K562 (cell line): ENCODE measurements around the gene SMURF1. TPM values are rescaled to one million over a fixed set of nuclear protein-coding genes. Genes with fewer than 3 reads are reported as not detected.
A peak's percentile ranks its signal among the peaks of the same experiment; 100 is the strongest.

ENCODE experiments used
- ATAC-seq: fragments of 200-7000 bp; cut with Tn5 transposase; 3 replicates; pipeline ENCODE4 v1.9.1; 2020; ENCODE audit warnings: moderate library complexity
- BruUV-seq: library from RNA; stranded (reverse); fragments of 400-500 nt; replicated peaks from 2 replicates; lab custom pipeline; 2021; lab: Mats Ljungman, UMichigan
- CTCF ChIA-PET: fragments of 300-600 bp; formaldehyde crosslinking; extraction: SDS; loops from one replicate; lab custom pipeline; 2021; ENCODE audit warnings: low intra/inter-chr PET ratio; lab: Yijun Ruan, JAX
- POLR2A ChIA-PET: fragments of 300-600, 350-650 bp; sonication (Branson Sonifier 250); formaldehyde crosslinking; extraction: SDS; loops from one replicate; lab custom pipeline; 2021; ENCODE audit warnings: antibody characterized with exemption, inconsistent platforms; lab: Yijun Ruan, JAX
- DNase-seq, 4 experiments: peaks; one replicate each; pipeline versions ENCODE4 v3.0.0 to v3.0.0-alpha.2; 2011 to 2018; ENCODE audit warnings: low spot score in 3 of 4, mixed read lengths in 3 of 4; ENCODE audit errors: extremely low read depth in 1 of 4
- FAIRE-seq: peaks from 2 replicates; lab custom pipeline; 2011; peaks lifted over from hg19 to GRCh38; lab: Jason Lieb, UNC
- H2AFZ ChIP-seq: 2 replicates; pipeline ENCODE4 v1.6.0; 2011; ENCODE audit warnings: low read depth, low read length, control low read depth, inconsistent platforms
- H3K27ac ChIP-seq: fragments of 200-600 bp; 3 replicates; pipeline ENCODE4 v1.8.0; 2011; ENCODE audit warnings: low read depth, mild to moderate bottlenecking, control low read depth, inconsistent platforms, low read length, moderate library complexity, mixed read lengths; ENCODE audit errors: extremely low read depth
- H3K27me3 ChIP-seq, 2 experiments: fragments of 300-600 bp in 1 of 2; 2 replicates in 1 of 2; 3 replicates in 1 of 2; pipeline versions ENCODE4 v1.6.0 to v1.8.0; 2011; ENCODE audit warnings: inconsistent platforms in 2 of 2, low read length in 2 of 2, mild to moderate bottlenecking in 1 of 2, mixed read lengths in 1 of 2, moderate library complexity in 1 of 2; ENCODE audit not compliant: control insufficient read depth in 2 of 2, insufficient read depth in 2 of 2
- H3K36me3 ChIP-seq: fragments of 300-600 bp; 3 replicates; pipeline ENCODE4 v1.8.0; 2011; ENCODE audit warnings: mild to moderate bottlenecking, low read length, inconsistent platforms; ENCODE audit not compliant: control insufficient read depth, insufficient read depth
- H3K4me1 ChIP-seq, 2 experiments: fragments of 200-600 bp in 1 of 2; replicated peaks in 1 of 2; 2 replicates in 1 of 2; 3 replicates in 1 of 2; pipeline versions ENCODE4 v1.5.1 to v1.8.0; 2011; ENCODE audit warnings: inconsistent platforms in 2 of 2, low read length in 2 of 2, mild to moderate bottlenecking in 1 of 2, mixed read lengths in 1 of 2, moderate library complexity in 1 of 2; ENCODE audit not compliant: control insufficient read depth in 2 of 2, insufficient read depth in 2 of 2
- H3K4me2 ChIP-seq: 2 replicates; pipeline ENCODE4 v1.6.1; 2011; ENCODE audit warnings: low read length, control low read depth, inconsistent platforms, mixed read lengths; ENCODE audit not compliant: insufficient read depth
- H3K4me3 ChIP-seq: fragments of 200-600 bp; sonication (generic), shearing (Covaris generic); 2 replicates; pipeline ENCODE4 v1.5.1; 2016; ENCODE audit warnings: control low read depth, inconsistent platforms
- H3K79me2 ChIP-seq: fragments of 200-600 bp; 3 replicates; pipeline ENCODE4 v1.8.0; 2011; ENCODE audit warnings: low read length, inconsistent platforms; ENCODE audit not compliant: control insufficient read depth, insufficient read depth
- H3K9ac ChIP-seq, 2 experiments: 2 replicates each; pipeline versions ENCODE4 v1.6.0 to v1.6.1; 2011; ENCODE audit warnings: low read depth in 2 of 2, low read length in 2 of 2, control low read depth in 1 of 2, inconsistent platforms in 1 of 2, mild to moderate bottlenecking in 1 of 2, mixed read lengths in 1 of 2; ENCODE audit not compliant: insufficient read depth in 1 of 2
- H3K9me1 ChIP-seq: one replicate; pipeline ENCODE4 v1.6.0; 2011; ENCODE audit warnings: inconsistent platforms, mild to moderate bottlenecking, low read length, moderate library complexity; ENCODE audit not compliant: control insufficient read depth, insufficient read depth
- H3K9me3 ChIP-seq: replicated peaks from 2 replicates; pipeline ENCODE4 v1.5.1; 2011; ENCODE audit warnings: low read depth, low read length, inconsistent platforms; ENCODE audit not compliant: control insufficient read depth, insufficient read depth
- H4K20me1 ChIP-seq: replicated peaks from 2 replicates; pipeline ENCODE4 v1.6.1; 2011; ENCODE audit warnings: low read length, inconsistent platforms, mixed read lengths; ENCODE audit not compliant: control insufficient read depth, insufficient read depth
- BCOR ChIP-seq: fragments of 450-650 bp; IDR thresholded peaks from 2 replicates; pipeline ENCODE4 v1.6.1; 2016
- CBX1 ChIP-seq: sonication (generic); IDR thresholded peaks from 2 replicates; pipeline ENCODE4 v1.6.1; 2016; ENCODE audit warnings: antibody characterized with exemption, low read depth, mild to moderate bottlenecking
- ETV6 ChIP-seq, 3 experiments: fragments of 150-350 bp in 1 of 3; sonication (generic) in 1 of 3; formaldehyde crosslinking in 1 of 3; IDR thresholded peaks; 2 replicates each; pipeline versions ENCODE4 v1.6.1 to v1.8.0; 2014 to 2022; ENCODE audit warnings: borderline replicate concordance in 2 of 3, low read depth in 2 of 3, antibody characterized with exemption in 1 of 3, low read length in 1 of 3, mild to moderate bottlenecking in 1 of 3, missing genetic modification reagents in 1 of 3
- HDAC1 ChIP-seq, 2 experiments: fragments of 450-650 bp; IDR thresholded peaks; 2 replicates each; pipeline ENCODE4 v1.6.1; 2016 to 2017; ENCODE audit warnings: inconsistent platforms in 1 of 2, mild to moderate bottlenecking in 1 of 2, moderate library complexity in 1 of 2
- RCOR1 ChIP-seq, 2 experiments: IDR thresholded peaks; 2 replicates each; pipeline ENCODE4 v1.6.1; 2012; ENCODE audit warnings: low read depth in 2 of 2, low read length in 2 of 2, borderline replicate concordance in 1 of 2, improper control_type of control experiment in 1 of 2
- WGBS: fragments of 100-300 bp; shearing (Covaris generic); methylation state at CpG from one replicate; pipeline ENCODE4 v1.1.6; 2016; ENCODE audit warnings: low coverage, mixed read lengths; ENCODE audit not compliant: insufficient coverage; ENCODE audit errors: missing lambda C conversion rate; 5-methylcytosine and 5-hydroxymethylcytosine counted together
- in situ Hi-C: fragments of 300-500 bp; cut with MboI; formaldehyde crosslinking; loops from 4 replicates; pipeline ENCODE4 v1.15.0; 2018; ENCODE audit warnings: inconsistent platforms, mixed read lengths
- intact Hi-C: fragments of 100-400 bp; cut with micrococcal nuclease; formaldehyde crosslinking; loops from 2 replicates; pipeline ENCODE4 v1.14.2; 2022
- polyA plus RNA-seq, 8 experiments: library from polyadenylated mRNA; depleted of rRNA in 4 of 8; stranded (reverse) in 5 of 8; unstranded in 3 of 8; fragments of >200 nt; fragmentation: Nextera tagmentation in 2 of 8; fragmentation: Illumina TruSeq in 1 of 8; extraction: Ambion mirVana in 2 of 8; extraction: Trizol in 1 of 8; gene quantifications; 2 replicates each; pipeline versions ENCODE4 v1.2.1 to v1.2.3, GENCODE V29; 2011 to 2014; ENCODE audit warnings: inconsistent platforms in 1 of 8, missing spikeins in 1 of 8
- total RNA-seq, 7 experiments: library from RNA; depleted of rRNA in 6 of 7; stranded (reverse); fragments of >200 nt in 6 of 7; fragmentation: Illumina TruSeq in 2 of 7; extraction: Trizol in 2 of 7; gene quantifications; 2 replicates each; pipeline versions ENCODE4 v1.2.1 to v1.2.3, GENCODE V29; 2011 to 2021; ENCODE audit warnings: low replicate concordance in 1 of 7
- TF ChIP-seq, protein P1 (sequence below): fragments of 450-650 bp; IDR thresholded peaks from 2 replicates; pipeline ENCODE4 v1.6.1; 2018; ENCODE audit not compliant: partially characterized antibody
- TF ChIP-seq, protein P2 (sequence below): fragments of 250-450 bp; sonication (Bioruptor Pico); IDR thresholded peaks from 2 replicates; pipeline ENCODE4 v1.4.0; 2020; ENCODE audit warnings: mild to moderate bottlenecking, moderate library complexity

Gene SMURF1
- total and polyA plus RNA-seq, 9 of the 15 experiments (the other 6 are each of a cell fraction or from before 2014, with no cell fraction given): 1.0 to 20.1 (median 12.6) TPM

DNA sequence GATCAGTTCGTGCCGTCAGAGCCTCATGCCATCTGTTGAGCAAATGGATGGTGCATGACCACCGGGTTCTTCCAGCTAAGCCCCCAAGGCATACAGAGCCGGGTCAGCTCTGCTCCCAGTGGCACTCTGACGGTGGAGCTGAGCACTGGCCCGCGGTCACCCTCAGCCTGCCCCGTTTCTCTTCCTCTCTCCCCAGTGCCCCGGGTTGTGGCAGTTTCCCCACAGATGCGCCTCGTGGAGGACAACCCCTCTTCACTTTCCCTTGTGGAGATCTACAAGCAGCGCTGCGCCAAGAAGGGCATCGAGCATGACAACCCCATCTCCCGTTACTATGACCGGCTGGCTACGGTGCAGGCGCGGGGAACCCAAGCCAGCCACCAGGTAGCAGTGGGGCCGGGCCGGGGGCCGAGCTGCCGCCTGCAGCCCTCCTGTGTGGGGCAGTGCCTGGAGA lies 135.7 kb downstream of the SMURF1 start (continued):
- TF ChIP-seq, protein P1, sequence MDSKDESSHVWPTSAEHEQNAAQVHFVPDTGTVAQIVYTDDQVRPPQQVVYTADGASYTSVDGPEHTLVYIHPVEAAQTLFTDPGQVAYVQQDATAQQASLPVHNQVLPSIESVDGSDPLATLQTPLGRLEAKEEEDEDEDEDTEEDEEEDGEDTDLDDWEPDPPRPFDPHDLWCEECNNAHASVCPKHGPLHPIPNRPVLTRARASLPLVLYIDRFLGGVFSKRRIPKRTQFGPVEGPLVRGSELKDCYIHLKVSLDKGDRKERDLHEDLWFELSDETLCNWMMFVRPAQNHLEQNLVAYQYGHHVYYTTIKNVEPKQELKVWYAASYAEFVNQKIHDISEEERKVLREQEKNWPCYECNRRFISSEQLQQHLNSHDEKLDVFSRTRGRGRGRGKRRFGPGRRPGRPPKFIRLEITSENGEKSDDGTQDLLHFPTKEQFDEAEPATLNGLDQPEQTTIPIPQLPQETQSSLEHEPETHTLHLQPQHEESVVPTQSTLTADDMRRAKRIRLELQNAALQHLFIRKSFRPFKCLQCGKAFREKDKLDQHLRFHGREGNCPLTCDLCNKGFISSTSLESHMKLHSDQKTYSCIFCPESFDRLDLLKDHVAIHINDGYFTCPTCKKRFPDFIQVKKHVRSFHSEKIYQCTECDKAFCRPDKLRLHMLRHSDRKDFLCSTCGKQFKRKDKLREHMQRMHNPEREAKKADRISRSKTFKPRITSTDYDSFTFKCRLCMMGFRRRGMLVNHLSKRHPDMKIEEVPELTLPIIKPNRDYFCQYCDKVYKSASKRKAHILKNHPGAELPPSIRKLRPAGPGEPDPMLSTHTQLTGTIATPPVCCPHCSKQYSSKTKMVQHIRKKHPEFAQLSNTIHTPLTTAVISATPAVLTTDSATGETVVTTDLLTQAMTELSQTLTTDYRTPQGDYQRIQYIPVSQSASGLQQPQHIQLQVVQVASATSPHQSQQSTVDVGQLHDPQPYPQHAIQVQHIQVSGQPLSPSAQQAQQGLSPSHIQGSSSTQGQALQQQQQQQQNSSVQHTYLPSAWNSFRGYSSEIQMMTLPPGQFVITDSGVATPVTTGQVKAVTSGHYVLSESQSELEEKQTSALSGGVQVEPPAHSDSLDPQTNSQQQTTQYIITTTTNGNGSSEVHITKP: no peak
- no peak for TF ChIP-seq HDAC1 (IDR thresholded peaks at IDR 0.05)
- no peak for TF ChIP-seq ETV6 (IDR thresholded peaks at IDR 0.05; ENCODE audit: borderline replicate concordance in 1 of 2, low read depth in 2 of 2, low read length in 1 of 2)
- no peak for TF ChIP-seq ETV6 (CRISPR knock-in tag; IDR thresholded peaks at IDR 0.05; ENCODE audit: borderline replicate concordance)

DNA sequence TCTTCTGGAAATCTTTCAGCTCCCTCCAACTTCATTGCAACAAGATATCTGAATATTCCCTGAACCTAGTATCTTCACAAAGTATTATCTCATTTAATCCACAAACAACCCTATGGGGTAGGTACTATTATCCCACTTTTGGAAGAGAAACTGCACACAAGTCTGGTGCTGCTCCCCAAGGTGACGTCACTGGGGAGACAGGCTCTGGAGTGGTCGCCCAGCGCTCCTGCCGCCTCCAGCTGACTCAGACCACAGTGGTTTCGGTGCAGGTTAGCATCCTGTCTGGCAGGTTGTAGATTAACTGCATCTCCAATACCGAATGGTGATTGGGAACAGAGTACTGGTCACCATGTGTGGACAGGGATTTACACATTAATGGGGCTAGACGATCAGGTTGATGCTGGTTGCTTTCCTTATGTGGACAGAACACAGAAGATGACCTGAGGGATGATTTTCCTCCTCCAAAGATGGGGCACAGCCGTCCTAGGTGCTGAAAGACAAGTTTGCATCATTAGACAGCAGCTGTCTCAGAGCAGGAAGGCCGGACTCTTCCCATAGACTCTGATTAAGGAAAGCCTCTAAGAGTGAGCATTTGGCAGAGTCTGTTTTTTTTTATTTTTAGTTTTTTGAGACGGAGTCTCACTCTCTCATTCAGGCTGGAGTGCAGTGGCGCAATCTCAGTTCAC lies 137.0 kb downstream of the SMURF1 start:
- in situ Hi-C loops (no loop called here), intact Hi-C loops (no loop called here)
- ATAC-seq (no peak), FAIRE-seq (no peak), DNase-seq (no peak)
- Histone ChIP-seq H3K9me1 (no peaks in the 10 kb centered on the region), H3K4me3 (no peak overlapping the region), H3K79me2 (no peaks in the 10 kb centered on the region), H4K20me1 (no peaks in the 10 kb centered on the region), H3K36me3 (peaks cover 86% of the 10 kb centered on the region), H3K9ac (no peak overlapping the region), H3K27me3 (no peaks in the 10 kb centered on the region), H2AFZ (no peak overlapping the region), H3K27ac (no peak overlapping the region), H3K9me3 (no peaks in the 10 kb centered on the region), H3K4me2 (no peak overlapping the region), H3K4me1 (peaks cover 0 to 3% of the 10 kb centered on the region in 2 experiments; a peak in 1 of 5 replicates)
- WGBS: 88% methylated on average over 11 of the region's 11 CpGs
- TF ChIP-seq, protein P2, sequence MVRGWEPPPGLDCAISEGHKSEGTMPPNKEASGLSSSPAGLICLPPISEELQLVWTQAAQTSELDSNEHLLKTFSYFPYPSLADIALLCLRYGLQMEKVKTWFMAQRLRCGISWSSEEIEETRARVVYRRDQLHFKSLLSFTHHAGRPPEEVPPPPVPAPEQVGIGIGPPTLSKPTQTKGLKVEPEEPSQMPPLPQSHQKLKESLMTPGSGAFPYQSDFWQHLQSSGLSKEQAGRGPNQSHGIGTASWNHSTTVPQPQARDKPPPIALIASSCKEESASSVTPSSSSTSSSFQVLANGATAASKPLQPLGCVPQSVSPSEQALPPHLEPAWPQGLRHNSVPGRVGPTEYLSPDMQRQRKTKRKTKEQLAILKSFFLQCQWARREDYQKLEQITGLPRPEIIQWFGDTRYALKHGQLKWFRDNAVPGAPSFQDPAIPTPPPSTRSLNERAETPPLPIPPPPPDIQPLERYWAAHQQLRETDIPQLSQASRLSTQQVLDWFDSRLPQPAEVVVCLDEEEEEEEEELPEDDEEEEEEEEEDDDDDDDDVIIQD (CRISPR knock-in tag): no peak
- TF ChIP-seq CBX1: no peak
- peak; percentile 69 for TF ChIP-seq BCOR
- 0 out of 4 replicates have a peak, but pooled peaks of 1 of the 2 experiments have one; percentile 16 for TF ChIP-seq RCOR1 (IDR thresholded peaks at IDR 0.05; ENCODE audit: borderline replicate concordance in 1 of 2, low read depth in 2 of 2, low read length in 2 of 2)
- POLR2A ChIA-PET: interaction anchor here (0.6 to 0.8 kb wide), 3 partner anchors 9 to 304 kb away, joined by 3 to 4 read pairs (median 3); no protein-coding TSS in a partner anchor
- BruUV-seq: no TSS peak
- CTCF ChIA-PET: no interaction called here
